GM12891 (cell line): Measurements from ENCODE around the gene ITGB6.

Experiments used
- PAX5 ChIP-seq: IDR thresholded peaks from 2 replicates; pipeline ENCODE4 v1.6.1; 2011; ENCODE audit warnings: low read length, moderate library complexity, mild to moderate bottlenecking; ENCODE audit not compliant: insufficient read depth, severe bottlenecking
- POLR2A ChIP-seq: IDR thresholded peaks from 2 replicates; pipeline ENCODE4 v1.6.1; 2011; ENCODE audit warnings: low read depth, low read length, control low read depth
- POLR2AphosphoS5 ChIP-seq: IDR thresholded peaks from 2 replicates; pipeline ENCODE4 v1.6.1; 2011; ENCODE audit warnings: low read depth, low read length, control low read depth
- POU2F2 ChIP-seq: IDR thresholded peaks from 2 replicates; pipeline ENCODE4 v1.6.1; 2011; ENCODE audit warnings: low read depth, mild to moderate bottlenecking, control low read depth, low read length, moderate library complexity
- SPI1 ChIP-seq: IDR thresholded peaks from 2 replicates; pipeline ENCODE4 v1.6.1; 2011; ENCODE audit warnings: low read depth, low read length, control low read depth
- TAF1 ChIP-seq: IDR thresholded peaks from 2 replicates; pipeline ENCODE4 v1.6.1; 2011; ENCODE audit warnings: low read depth, low read length, control low read depth

DNA sequence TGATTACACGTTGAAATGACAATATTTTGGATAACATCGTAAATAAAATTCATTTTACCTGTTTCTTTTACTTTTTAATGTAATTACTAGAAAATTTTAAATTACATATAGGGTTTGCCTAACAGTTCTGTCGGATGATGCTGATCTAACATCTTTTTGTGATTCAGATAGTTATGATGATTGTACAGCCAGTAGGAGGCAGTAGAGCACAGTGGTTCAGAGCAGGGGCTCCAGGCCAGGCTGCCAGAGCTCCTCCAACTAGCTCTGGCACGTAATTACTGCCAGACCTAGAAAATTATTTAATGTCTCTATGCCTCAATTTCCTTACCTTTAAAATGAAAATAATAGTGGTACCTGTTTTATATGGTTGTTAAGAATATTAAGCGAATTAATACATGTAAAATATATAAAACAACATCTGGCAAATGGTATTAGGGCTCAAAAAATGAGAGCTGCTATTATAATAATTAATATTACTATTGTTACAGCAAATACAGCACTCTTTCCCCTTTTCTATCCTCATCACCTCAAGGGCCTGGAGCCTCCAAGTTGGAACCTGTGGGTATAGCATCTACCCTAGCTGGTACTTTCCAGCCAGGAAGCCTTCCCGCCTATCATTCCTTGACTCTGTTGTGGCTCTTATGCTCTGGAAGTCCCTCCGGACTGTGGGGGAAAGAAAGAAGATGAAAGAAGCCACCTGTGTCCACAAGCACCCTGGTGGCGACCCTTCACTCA lies 90.0 kb downstream of the ITGB6 start:
- TF ChIP-seq POLR2A (no peak), POLR2AphosphoS5 (no peak), SPI1 (no peak), TAF1 (no peak), POU2F2 (no peak), PAX5 (no peak)
